Inflammatory macrophage treated with lipopolysaccharide for 4 hours (primary cell): ENCODE results near the gene UBE2D3.

Source experiments
- DNase-seq: peaks from one replicate; pipeline ENCODE4 v3.0.0-alpha.2; 2020

The UBE2D3 gene

DNA sequence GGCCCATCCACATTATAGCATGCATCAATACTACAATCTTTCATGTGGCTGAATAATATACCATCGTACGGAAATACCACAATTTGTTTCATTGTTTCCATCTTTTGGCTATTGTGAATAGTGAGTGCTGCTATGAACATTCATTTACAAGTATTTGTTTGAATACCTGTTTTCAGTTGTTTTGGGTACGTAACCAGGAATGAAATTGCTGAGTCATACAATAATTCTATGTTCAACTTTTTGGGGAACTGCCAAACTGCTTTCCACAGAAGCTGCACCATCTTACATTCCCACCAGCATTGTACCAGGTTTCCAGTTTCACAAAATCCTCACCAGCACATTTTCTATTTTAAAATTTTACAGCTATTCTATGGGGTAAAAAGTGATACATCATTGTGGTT, 38.0 kb downstream of the UBE2D3 start:
- peak; percentile 24 for DNase-seq

DNA sequence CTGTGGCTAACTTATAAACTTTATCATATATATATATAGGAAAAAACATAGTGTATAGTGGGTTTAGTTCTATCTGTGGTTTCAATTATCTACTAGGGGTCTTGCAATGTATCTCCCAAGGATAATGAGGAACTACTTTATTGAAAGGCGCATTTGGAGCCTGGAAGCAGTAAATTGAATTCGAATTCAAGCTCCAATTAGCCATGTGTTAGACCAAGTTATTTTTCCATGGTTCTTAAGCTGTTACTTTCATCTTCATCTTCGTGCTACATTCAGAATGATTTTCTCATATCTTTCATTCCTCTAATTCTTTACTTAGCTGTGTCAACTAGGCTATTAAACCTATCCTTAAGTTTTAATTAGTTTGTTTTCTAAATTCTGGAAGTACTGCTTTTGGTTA, 39.4 kb downstream of the UBE2D3 start:
- peak; percentile 14 for DNase-seq

- DNase-seq: peak; percentile 95
Measured at GRCh38 chr4:102787096-102787881, 40.1 kb downstream of the UBE2D3 start.

DNA sequence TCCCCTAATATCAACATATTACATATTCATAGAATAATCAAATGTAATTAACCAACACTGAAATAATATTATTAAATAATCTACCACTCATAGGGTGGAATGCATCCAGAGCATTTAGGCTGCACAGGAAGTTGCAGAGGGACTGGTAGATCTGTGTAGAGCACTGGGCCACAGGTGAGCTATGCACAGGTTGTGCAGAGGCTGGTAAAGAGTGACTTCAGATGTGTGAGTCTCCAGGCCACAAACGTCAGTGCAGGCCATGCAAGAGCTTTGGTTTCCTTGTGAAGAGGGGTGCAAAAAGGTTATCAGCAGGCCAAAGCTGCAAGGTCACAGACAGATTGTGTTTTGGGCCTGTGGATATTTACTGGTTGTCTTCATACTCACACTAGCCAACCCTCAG, 41.1 kb downstream of the UBE2D3 start:
- DNase-seq: no peak

- DNase-seq: no peak
Measured at GRCh38 chr4:102783006-102783405, 44.3 kb downstream of the UBE2D3 start.

- DNase-seq: no peak
Measured at GRCh38 chr4:102781570-102781969, 45.8 kb downstream of the UBE2D3 start.

- DNase-seq: peak; percentile 48
Measured at GRCh38 chr4:102780476-102781144, 46.7 kb downstream of the UBE2D3 start.

GRCh38 chr4:102779204-102779603, 48.1 kb downstream of the UBE2D3 start:
- DNase-seq: no peak

DNA sequence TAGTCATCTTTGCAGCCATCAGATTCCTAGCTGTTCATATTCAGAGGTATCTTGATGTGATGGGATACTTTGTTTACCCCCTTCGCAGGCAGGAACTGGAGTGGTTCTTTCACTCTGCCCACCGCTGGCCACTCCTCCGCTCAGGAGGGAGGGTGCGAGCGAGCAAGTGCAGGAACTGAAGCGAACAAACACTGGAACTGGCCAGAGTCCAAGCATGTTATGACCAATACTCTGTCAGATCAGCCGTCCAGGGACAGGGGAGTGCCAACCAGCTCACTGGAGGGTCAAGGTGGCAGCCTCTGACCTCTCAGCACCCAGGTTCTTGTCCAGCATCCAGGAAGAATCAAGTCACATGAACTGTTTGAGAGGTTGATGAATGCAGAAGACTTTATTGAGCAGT, 48.6 kb downstream of the UBE2D3 start:
- DNase-seq: no peak

GRCh38 chr4:102775805-102776204, 51.5 kb downstream of the UBE2D3 start:
- DNase-seq: no peak

- no peak for DNase-seq
Measured at GRCh38 chr4:102774254-102774653, 53.1 kb downstream of the UBE2D3 start.

- DNase-seq: peak; percentile 54
Measured at GRCh38 chr4:102772738-102773340, 54.5 kb downstream of the UBE2D3 start.

DNA sequence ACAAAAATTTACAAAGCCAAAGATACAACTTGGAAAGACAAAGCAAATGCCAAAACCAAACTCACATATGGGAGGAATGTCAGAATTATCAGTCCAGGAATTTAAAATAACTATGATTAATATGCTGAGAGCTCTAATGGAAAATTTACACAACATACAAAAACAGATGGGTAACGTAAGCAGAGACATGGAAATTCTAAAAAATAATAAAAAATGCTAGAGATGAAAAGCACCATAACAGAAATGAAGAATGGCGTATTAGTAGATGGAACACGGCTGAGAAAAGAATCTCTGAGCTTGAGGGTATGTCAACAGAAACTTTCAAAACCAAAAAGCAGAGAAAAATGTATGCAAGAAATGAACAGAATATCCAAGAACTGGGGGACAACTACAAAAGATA, 62.5 kb downstream of the UBE2D3 start:
- DNase-seq: no peak

GRCh38 chr4:102761906-102762305, 65.4 kb downstream of the UBE2D3 start:
- DNase-seq: no peak

GRCh38 chr4:102761296-102761701, 66.1 kb downstream of the UBE2D3 start:
- DNase-seq: no peak

- DNase-seq: peak; percentile 92
Measured at GRCh38 chr4:102760645-102761295, 66.6 kb downstream of the UBE2D3 start, which contains the start of gene MANBA. TSS of gene MANBA (minus strand) at chr4:102760968. CDS start at chr4:102760894, 74 bp downstream.

DNA sequence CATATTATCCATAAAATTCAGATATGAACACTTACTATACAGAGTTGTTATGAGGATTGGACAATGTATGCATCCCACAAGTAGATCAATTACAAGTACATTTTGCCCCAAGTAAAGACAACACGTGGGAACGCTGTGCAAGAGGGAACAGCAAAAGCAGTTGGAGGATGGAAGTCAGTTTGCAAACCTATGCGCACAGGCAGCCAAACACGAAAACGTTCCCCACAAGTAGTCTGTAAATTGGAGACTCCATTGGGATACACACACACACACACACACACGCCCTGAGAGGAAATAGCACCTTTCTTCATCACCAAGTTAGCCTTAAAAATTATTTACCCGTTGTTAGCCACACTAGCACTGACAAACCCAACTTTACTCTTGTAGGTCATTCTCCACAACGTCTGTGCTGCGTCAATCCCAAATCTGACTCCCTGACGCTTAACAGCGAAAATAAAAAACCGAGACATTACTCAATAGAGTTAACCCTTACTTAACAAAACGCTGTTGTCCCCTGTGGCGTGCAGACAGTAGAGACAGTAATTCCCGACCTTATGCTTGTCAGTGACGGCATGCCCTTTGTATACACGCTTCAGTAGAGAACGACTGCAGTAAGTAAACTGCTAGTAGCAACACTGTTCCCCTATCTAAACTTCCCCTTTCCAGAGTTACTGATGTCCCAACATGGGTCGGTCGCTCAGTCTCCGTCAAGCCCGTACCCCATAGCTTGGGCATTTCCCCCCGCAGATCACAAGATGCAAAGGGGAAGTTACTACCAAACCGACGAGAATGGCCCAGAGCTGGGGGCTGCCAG, 67.3 kb downstream of the UBE2D3 start:
- DNase-seq: peak; percentile 97

- DNase-seq: peak; percentile 86
Measured at GRCh38 chr4:102758241-102759160, 68.8 kb downstream of the UBE2D3 start.

- DNase-seq: no peak
Measured at GRCh38 chr4:102757681-102758080, 69.7 kb downstream of the UBE2D3 start.

DNA sequence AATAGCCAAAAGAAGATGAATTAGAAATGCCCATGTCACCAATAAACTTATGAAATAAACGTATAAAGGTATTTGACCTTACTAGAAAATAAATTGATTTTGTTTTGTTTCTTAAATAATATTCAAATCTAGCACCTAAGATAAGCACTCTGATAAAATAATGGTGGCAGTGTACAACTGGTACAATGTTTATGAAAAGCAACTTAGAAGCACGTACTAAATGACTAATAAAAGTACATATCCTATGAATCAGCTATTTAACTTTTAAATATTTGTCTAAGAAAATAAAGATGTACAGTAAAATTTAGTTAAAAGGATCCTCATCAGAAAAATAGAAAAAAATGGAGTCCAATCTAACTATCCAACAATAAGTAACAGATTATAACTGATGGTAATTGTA, 73.3 kb downstream of the UBE2D3 start:
- DNase-seq: no peak

DNA sequence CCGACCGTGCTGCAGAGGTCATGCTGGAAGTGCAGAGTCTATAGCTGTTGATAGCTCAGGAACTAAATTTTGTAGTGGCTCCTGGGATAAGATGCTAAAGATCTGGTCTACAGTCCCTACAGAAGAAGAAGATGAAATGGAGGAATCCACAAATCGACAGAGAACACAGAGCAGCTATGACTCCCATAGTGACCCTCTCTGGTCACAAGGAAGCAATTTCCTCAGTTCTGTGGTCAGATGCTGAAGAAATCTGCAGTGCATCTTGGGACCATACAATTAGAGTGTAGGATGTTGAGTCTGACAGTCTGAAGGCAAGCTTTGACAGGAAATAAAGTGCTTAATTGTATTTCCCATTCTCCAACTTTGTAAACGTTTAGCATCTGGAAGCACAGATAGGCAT, 75.4 kb downstream of the UBE2D3 start:
- peak; percentile 57 for DNase-seq
